PC-3 (cell line): ENCODE data around the gene USH2A. TPM values are rescaled to one million over a fixed set of nuclear protein-coding genes. Genes with fewer than 3 reads are reported as not detected.

Experiments used
- ATAC-seq: fragments of 200-7000 bp; cut with Tn5 transposase; 2 replicates; pipeline ENCODE4 v1.9.1; 2020; ENCODE audit warnings: mild to moderate bottlenecking, moderate library complexity
- BruUV-seq: library from RNA; stranded (reverse); fragments of 400-500 nt; replicated peaks from 2 replicates; lab custom pipeline; 2021; lab: Mats Ljungman, UMichigan
- CTCF ChIA-PET: fragments of 300-600 bp; sonication (Branson Sonifier 250); formaldehyde crosslinking; loops from one replicate; lab custom pipeline; 2022; ENCODE audit warnings: antibody characterized with exemption; lab: Charles Lee
- POLR2A ChIA-PET: fragments of 300-600 bp; sonication (Branson Sonifier 250); formaldehyde crosslinking; loops from one replicate; lab custom pipeline; 2022; ENCODE audit warnings: antibody characterized with exemption; ENCODE audit not compliant: unreplicated experiment; lab: Charles Lee
- DNase-seq: peaks from one replicate; pipeline ENCODE4 v3.0.0-alpha.2; 2015
- H2AFZ ChIP-seq: fragments of 300-600 bp; sonication (generic); 2 replicates; pipeline ENCODE4 v1.6.0; 2016; ENCODE audit warnings: antibody characterized with exemption, low read length
- H3F3A ChIP-seq: fragments of 300-600 bp; sonication (generic); one replicate; pipeline ENCODE4 v1.6.0; 2017; ENCODE audit warnings: antibody characterized with exemption, low read length, control low read depth, mild to moderate bottlenecking; ENCODE audit not compliant: unreplicated experiment
- H3K27ac ChIP-seq: fragments of 300-600 bp; sonication (generic); 2 replicates; pipeline ENCODE4 v1.5.1; 2016; ENCODE audit warnings: mild to moderate bottlenecking, low read length
- H3K27me3 ChIP-seq: fragments of 300-600 bp; sonication (generic); 2 replicates; pipeline ENCODE4 v1.6.1; 2016; ENCODE audit warnings: low read length, mixed read lengths
- H3K36me3 ChIP-seq: fragments of 300-600 bp; sonication (generic); 2 replicates; pipeline ENCODE4 v1.6.1; 2016; ENCODE audit warnings: low read depth, mixed run types, low read length, mixed read lengths
- H3K4me1 ChIP-seq: fragments of 300-600 bp; sonication (generic); 2 replicates; pipeline ENCODE4 v1.5.1; 2016; ENCODE audit warnings: low read length; ENCODE audit not compliant: insufficient read depth
- H3K4me2 ChIP-seq: fragments of 300-600 bp; sonication (generic); 2 replicates; pipeline ENCODE4 v1.6.0; 2016; ENCODE audit warnings: low read length
- H3K4me3 ChIP-seq: fragments of 300-600 bp; sonication (generic); 2 replicates; pipeline ENCODE4 v1.5.1; 2016; ENCODE audit warnings: mild to moderate bottlenecking, low read length, mixed read lengths
- H3K79me2 ChIP-seq: fragments of 300-600 bp; sonication (generic); 2 replicates; pipeline ENCODE4 v1.6.1; 2017; ENCODE audit warnings: low read length, mixed read lengths
- H3K9ac ChIP-seq: fragments of 300-600 bp; sonication (generic); 2 replicates; pipeline ENCODE4 v1.6.0; 2016; ENCODE audit warnings: mild to moderate bottlenecking, low read length
- H3K9me2 ChIP-seq: fragments of 300-600 bp; sonication (generic); replicated peaks from 2 replicates; pipeline ENCODE4 v1.6.1; 2016; ENCODE audit warnings: mixed run types, low read length, mixed read lengths
- H3K9me3 ChIP-seq: fragments of 300-600 bp; sonication (generic); 2 replicates; pipeline ENCODE4 v1.6.1; 2016; ENCODE audit warnings: low read length, mixed read lengths
- H4K20me1 ChIP-seq: fragments of 300-600 bp; sonication (generic); 2 replicates; pipeline ENCODE4 v1.6.1; 2016; ENCODE audit warnings: low read length, mixed read lengths
- EZH2 ChIP-seq: fragments of 300-600 bp; sonication (generic); IDR thresholded peaks from one replicate; pipeline ENCODE4 v1.6.1; 2017; ENCODE audit warnings: antibody characterized with exemption, mild to moderate bottlenecking, low read length; ENCODE audit not compliant: unreplicated experiment
- EZH2phosphoT487 ChIP-seq: fragments of 300-600 bp; sonication (generic); IDR thresholded peaks from 2 replicates; pipeline ENCODE4 v1.6.1; 2018; ENCODE audit warnings: mild to moderate bottlenecking, antibody characterized with exemption, low read length, borderline replicate concordance
- intact Hi-C: fragments of 100-400 bp; cut with micrococcal nuclease; formaldehyde crosslinking; loops from 2 replicates; pipeline ENCODE4 v1.9.0; 2023
- total RNA-seq: library from RNA; depleted of rRNA; stranded (reverse); fragments of >200 nt; gene quantifications from 2 replicates; pipeline ENCODE4 v1.2.3, GENCODE V29; 2014
- TF ChIP-seq, protein P1 (sequence below): fragments of 300-600 bp; sonication (generic); conservative IDR thresholded peaks from 2 replicates; pipeline ENCODE4 v1.5.1; 2017; ENCODE audit warnings: antibody characterized with exemption, low read depth, mild to moderate bottlenecking, low read length

The USH2A gene
- total RNA-seq, 1 experiment from 2014 or later = not detected

DNA sequence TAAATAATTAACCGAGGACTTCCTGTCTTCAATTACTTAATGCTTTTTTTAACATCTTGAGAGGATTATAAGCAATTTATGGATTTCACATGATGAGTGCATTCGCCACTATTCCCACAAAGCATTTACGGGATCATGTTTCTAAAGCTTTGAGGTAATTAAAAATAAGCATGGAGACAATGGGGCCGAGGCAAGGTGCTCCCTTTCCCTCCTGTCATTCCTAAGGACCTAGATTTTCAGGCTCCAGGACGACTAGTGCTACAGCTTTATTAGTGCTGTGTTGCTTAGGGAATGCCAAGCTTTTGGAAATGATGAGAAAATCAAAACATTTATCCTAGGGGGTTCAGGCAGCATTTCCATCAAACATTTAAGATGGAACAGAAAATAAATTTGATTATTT, 646.9 kb downstream of the USH2A start:
- intact Hi-C loops = no loop called here
- H3K79me2 ChIP-seq = no peaks in the 10 kb centered on the region
- ChIA-PET CTCF (interaction anchor here (0.6 kb wide), 1 partner anchor 1459 kb away, joined by 3 read pairs; no protein-coding TSS in a partner anchor), POLR2A (interaction anchor here (0.6 kb wide), 1 partner anchor 10 kb away, joined by 5 read pairs; no protein-coding TSS in a partner anchor)
- H4K20me1 ChIP-seq = no peaks in the 10 kb centered on the region
- no peak overlapping the region for H2AFZ ChIP-seq
- no peak for ATAC-seq
- no peaks in the 10 kb centered on the region for H3K9me3 ChIP-seq
- H3K27me3 ChIP-seq = peaks cover 13% of the 10 kb centered on the region
- no peaks in the 10 kb centered on the region for H3K36me3 ChIP-seq
- no peak for DNase-seq
- H3K4me3 ChIP-seq = no peak overlapping the region
- BruUV-seq = no TSS peak
- no peaks in the 10 kb centered on the region for H3K9me2 ChIP-seq
- H3K4me2 ChIP-seq = no peak overlapping the region
- no peak overlapping the region for H3K27ac ChIP-seq
- TF ChIP-seq EZH2phosphoT487 (no peak), EZH2 (no peak)
- TF ChIP-seq, protein P1, sequence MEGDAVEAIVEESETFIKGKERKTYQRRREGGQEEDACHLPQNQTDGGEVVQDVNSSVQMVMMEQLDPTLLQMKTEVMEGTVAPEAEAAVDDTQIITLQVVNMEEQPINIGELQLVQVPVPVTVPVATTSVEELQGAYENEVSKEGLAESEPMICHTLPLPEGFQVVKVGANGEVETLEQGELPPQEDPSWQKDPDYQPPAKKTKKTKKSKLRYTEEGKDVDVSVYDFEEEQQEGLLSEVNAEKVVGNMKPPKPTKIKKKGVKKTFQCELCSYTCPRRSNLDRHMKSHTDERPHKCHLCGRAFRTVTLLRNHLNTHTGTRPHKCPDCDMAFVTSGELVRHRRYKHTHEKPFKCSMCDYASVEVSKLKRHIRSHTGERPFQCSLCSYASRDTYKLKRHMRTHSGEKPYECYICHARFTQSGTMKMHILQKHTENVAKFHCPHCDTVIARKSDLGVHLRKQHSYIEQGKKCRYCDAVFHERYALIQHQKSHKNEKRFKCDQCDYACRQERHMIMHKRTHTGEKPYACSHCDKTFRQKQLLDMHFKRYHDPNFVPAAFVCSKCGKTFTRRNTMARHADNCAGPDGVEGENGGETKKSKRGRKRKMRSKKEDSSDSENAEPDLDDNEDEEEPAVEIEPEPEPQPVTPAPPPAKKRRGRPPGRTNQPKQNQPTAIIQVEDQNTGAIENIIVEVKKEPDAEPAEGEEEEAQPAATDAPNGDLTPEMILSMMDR = no peak
- no peaks in the 10 kb centered on the region for H3F3A ChIP-seq
- H3K4me1 ChIP-seq = no peaks in the 10 kb centered on the region
- H3K9ac ChIP-seq = no peak overlapping the region

DNA sequence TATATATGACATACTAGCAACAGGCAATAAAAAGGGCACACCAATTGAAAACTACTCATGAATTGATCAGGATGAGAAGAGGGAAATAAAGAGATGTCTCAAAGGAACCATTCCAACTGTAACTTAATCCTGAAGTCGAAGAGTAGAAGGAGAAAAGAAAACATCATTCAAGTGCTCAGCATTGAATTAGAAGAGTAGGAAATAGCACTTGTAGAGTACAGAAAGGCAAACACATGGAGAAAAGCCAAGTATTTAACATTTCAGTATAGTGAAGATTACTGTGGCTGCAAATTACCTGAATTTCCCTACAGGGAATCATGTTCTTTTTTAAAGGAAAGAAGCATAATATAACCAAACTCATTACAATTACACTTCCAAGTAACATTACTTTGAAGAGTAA, 651.1 kb downstream of the USH2A start:
- H4K20me1 ChIP-seq = no peaks in the 10 kb centered on the region
- no peak overlapping the region for H3K27ac ChIP-seq
- no peaks in the 10 kb centered on the region for H3K9me3 ChIP-seq
- H3K9ac ChIP-seq = no peak overlapping the region
- H3K4me3 ChIP-seq = no peak overlapping the region
- no peak overlapping the region for H2AFZ ChIP-seq
- H3K4me1 ChIP-seq = no peaks in the 10 kb centered on the region
- no peaks in the 10 kb centered on the region for H3F3A ChIP-seq
- H3K27me3 ChIP-seq = peaks cover 22% of the 10 kb centered on the region
- no TSS peak for BruUV-seq
- ChIA-PET POLR2A (no interaction called here), CTCF (no interaction called here)
- intact Hi-C loops = no loop called here
- H3K36me3 ChIP-seq = no peaks in the 10 kb centered on the region
- no peak for TF ChIP-seq EZH2
- TF ChIP-seq, protein P1 = no peak
- TF ChIP-seq EZH2phosphoT487 = no peak
- no peaks in the 10 kb centered on the region for H3K9me2 ChIP-seq
- no peak overlapping the region for H3K4me2 ChIP-seq
- H3K79me2 ChIP-seq = no peaks in the 10 kb centered on the region
- DNase-seq (no peak), ATAC-seq (no peak)

DNA sequence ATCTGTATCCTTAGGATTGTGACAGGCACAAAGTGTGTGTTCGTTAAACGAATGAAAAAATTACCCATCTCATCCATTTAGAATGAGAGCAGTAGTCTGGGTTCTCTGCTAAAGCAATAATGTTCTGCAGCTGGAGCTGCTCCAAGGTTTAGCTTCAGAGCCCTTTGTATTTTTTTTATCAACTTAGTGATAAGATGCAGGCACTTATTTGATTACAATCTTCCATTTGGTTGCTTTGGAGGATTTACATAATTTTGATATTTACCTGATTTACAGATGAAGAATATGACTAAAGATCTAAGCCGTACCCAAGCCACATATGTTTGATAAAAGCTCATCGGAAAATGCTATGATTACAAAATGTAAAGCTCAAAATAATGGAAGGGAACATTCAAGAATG, 654.9 kb downstream of the USH2A start:
- DNase-seq = no peak
- no peaks in the 10 kb centered on the region for H3K79me2 ChIP-seq
- no peak for TF ChIP-seq EZH2phosphoT487
- TF ChIP-seq, protein P1 = no peak
- no peak for TF ChIP-seq EZH2
- H3K9ac ChIP-seq = no peak overlapping the region
- intact Hi-C loops = no loop called here
- H3K27me3 ChIP-seq = peaks cover 47% of the 10 kb centered on the region
- ChIA-PET CTCF (no interaction called here), POLR2A (no interaction called here)
- H3K4me2 ChIP-seq = no peak overlapping the region
- H3K9me2 ChIP-seq = no peaks in the 10 kb centered on the region
- no peak for ATAC-seq
- H3K4me3 ChIP-seq = no peak overlapping the region
- H3K36me3 ChIP-seq = no peaks in the 10 kb centered on the region
- no peak overlapping the region for H2AFZ ChIP-seq
- H3K4me1 ChIP-seq = no peaks in the 10 kb centered on the region
- no peaks in the 10 kb centered on the region for H4K20me1 ChIP-seq
- no peak overlapping the region for H3K27ac ChIP-seq
- no peaks in the 10 kb centered on the region for H3F3A ChIP-seq
- H3K9me3 ChIP-seq = no peaks in the 10 kb centered on the region
- BruUV-seq = no TSS peak
